HG03060 (cell line): ENCODE data around the gene MOV10.
"Not testable (repeated sequence)": the region's sequence is repeated elsewhere in the genome, so short reads cannot be mapped to it uniquely, and the experiment has no call there.

Experiments
- ATAC-seq: cut with Tn5 transposase; IDR thresholded peaks from one replicate; pipeline ENCODE4 v1.9.1; 2021; ENCODE audit warnings: low read depth, moderate number of reproducible peaks; ENCODE audit not compliant: unreplicated experiment

MOV10 gene

GRCh38 chr1:112674440-112674985 is at the start of gene MOV10:
MOV10 (plus strand) TSS chr1:112674659; CDS start chr1:112674913, 254 bp downstream.
- no peak for ATAC-seq

DNA sequence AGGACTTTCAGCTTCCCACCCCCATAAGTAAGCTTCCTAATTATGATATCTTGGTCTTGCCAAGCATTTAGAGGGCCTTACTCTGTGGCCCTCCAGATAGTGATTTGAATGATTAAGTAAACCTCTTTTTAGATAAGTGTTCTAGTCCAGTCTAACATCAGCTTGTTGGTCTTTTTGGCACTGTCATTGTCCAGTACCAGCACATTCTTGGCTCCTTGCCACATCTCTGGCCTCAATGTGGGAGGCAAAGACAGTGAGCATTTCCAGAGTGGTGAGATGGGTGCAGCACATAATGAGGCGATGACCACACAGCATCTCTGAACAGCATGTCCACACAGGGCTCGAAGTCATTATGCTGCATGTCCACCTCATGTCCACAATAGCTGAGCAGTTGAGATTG is 48.8 kb upstream of the MOV10 start:
- no peak for ATAC-seq

GRCh38 chr1:112626193-112626592 is 48.3 kb upstream of the MOV10 start:
- no peak for ATAC-seq

DNA sequence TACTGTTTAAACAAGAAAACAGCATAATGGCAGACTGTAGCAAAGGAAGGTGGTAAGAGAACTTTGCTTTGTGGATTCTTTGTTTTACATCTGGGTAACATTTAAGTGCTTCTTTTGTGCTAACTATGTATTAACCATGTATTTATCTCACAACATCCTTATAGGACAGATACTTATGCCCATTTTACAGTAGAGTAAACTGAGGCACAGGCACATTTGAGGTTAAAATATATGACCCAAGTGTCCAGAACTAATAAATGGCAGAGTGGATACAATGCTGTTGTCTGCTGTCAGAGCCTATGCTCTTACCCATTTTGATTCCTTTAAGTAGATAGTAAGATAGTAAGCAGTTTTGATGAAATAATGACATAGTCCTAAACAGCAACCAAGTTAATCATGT is 47.6 kb upstream of the MOV10 start:
- no peak for ATAC-seq

DNA sequence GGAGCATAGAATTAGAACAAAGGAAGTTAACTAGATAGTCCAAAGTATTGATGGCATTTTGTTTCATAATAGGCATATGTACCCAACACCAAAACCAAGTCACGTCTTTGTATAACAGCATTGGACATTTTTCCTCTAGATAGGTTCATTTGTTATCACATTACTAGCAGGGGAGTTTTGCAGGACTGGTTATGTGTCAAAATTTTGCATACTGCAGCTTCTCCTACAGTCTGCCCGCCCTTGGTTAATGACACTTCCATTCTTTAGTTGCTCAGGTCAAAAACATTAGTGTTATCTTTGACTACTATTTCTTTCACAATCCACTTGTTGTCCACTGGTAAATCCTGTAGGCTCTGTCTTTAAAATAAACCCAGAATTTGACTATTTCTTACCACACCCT is 45.9 kb upstream of the MOV10 start:
- no peak for ATAC-seq

DNA sequence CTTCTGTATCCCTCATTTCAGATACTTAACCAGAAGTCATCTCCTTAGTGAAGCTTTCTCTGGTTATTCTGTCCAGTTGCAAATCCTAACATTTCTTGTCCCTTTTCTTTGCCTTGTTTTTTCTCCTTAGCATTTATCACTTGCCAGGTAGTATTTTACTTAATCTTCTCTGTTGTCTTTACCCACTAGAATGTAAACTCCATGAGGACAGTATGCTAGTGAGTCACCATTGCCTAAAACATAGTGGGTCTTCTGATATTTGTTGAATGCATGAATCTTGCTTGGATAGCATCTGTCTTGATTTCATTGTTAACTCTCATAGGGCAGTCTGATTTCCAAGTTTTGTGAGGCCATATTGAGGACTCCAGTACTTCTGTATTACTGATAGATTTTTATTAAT is 45.2 kb upstream of the MOV10 start:
- no peak for ATAC-seq

DNA sequence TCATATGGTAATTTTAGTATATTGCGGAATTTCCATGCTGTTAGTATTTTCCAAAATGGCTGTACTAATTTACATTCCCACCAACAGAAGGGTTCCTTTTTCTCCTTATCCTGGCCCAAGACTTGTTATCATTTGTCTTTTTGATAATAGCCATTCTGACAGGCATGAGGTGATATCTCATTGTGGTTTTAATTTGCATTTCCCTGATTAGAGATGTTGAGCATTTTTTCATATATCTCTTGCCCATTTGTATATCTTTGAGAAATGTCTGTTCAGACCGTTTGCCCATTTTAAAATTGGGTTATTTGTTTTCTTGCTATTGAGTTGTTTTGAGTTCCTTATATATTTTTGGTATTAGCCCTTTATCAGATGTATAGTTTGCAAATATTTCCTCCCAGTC is 40.8 kb upstream of the MOV10 start:
- no peak for ATAC-seq

- no peak for ATAC-seq
These were observed 40.1 kb upstream of the MOV10 start for GRCh38 chr1:112634367-112634766.

DNA sequence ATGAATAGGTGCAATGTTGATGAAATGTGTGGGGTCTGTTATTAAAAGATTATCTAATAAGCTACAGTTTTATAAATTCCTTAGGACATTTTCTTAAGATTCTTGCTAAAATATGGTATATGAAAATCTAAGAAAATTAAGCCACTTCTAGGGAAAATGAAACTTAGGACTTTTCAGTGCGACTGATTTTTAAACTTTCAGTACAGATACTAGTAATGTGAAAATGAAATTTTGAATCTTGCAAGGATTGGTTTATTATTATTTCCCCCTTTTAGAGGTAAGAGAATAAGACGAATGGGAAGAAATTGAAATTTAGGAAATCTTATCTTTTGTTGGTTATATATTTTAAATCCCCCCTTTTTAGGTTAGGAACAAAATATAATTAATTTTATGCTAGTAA is 38.4 kb upstream of the MOV10 start:
- no peak for ATAC-seq

GRCh38 chr1:112636597-112637253 is 37.7 kb upstream of the MOV10 start:
- no peak for ATAC-seq

DNA sequence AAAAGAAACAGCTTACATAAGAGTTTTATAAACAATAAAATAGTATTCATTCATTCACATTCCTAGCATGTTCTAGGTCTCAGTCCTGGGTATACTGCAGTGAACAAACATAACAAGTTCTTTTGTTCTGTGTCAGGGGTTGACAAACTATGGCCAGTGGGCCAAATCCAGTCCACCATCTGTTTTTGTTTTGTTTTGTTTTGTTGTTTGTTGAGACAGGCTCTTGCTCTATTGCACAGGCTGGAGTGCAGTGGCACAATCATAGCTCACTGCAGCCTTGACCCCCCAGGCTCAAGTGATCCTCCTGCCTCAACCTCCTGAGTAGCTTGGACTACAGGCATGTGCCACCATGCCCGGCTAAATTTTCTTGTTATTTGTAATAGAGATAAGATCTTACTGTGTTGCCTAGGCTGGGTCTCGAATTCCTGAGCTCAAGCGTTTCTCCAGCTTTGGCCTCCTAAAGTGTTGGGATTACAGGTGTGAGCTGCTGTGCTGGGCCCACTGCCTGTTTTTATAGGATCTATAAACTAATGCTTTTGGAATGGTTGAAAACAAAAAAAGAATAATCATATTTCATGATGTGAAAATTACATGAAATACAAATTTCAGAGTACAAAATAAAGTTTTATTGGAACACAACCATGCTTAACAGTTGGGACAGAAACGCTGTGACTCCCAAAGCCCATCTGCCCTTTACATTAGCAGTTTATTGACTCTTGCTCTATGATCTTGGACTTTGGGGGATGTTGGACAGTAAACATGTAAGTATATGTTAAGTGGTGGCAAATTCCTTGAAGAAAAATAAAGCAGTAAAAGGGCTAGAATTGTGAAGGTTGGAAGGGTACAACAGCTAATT is 37.0 kb upstream of the MOV10 start:
- no peak for ATAC-seq

- no peak for ATAC-seq
These were observed 36.4 kb upstream of the MOV10 start for GRCh38 chr1:112638110-112638428.

DNA sequence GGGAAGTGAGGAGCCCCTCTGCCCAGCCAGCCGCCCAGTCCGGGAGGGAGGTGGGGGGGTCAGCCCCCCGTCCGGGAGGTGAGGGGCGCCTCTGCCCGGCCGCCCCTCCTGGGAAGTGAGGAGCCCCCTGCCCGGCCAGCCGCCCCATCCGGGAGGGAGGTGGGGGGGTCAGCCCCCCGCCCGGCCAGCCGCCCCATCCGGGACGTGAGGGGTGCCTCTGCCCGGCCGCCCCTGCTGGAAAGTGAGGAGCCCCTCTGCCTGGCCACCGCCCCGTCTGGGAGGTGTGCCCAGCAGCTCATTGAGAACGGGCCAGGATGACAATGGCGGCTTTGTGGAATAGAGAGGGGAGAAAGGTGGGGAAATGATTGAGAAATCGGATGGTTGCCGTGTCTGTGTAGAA is 34.0 kb upstream of the MOV10 start:
- ATAC-seq = not testable (repeated sequence)

- no peak for ATAC-seq
These were observed 31.4 kb upstream of the MOV10 start for GRCh38 chr1:112643080-112643479.

DNA sequence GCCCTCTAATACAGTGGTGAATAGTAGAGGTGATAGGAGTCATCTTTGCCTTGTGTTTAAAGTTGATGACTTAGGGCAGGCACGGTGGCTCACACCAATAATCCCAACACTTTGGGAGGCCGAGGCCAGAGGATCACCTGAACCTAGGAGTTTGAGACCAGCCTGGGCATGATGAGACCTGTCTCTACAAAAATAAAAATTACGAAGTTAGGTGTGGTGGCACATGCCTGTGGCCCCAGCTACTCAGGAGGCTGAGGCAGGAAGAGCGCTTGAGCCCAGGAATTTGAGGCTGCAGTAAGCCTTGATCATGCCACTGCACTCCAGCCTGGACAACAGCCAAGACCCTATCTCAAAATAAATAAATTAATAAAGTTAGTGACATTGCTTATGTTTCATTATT is 28.2 kb upstream of the MOV10 start:
- no peak for ATAC-seq

- ATAC-seq = no peak
These were observed 23.3 kb upstream of the MOV10 start for GRCh38 chr1:112651205-112651604.

GRCh38 chr1:112665857-112666256 is 8.6 kb upstream of the MOV10 start:
- ATAC-seq = no peak

- no peak for ATAC-seq
These were observed 7.5 kb upstream of the MOV10 start for GRCh38 chr1:112666946-112667345.

DNA sequence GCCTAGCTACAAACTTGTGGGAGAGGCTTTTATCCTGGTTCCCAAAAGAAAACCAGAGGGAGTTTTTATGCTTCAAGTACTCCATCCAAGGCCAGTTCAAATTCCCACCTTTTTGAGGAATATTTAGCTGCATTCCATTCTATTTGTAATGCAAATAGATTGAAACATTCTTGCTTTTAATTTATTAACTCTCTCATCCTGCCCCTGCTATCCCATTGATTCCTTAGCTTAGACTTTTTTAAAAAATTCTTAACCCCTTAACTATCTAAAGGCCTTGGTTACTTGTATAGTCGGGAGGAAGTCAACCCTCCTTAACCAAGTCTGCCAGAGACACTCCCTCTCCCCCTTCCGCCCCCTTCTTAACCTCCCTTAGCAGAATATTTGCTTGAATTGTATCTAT is 2.5 kb upstream of the MOV10 start:
- ATAC-seq = no peak

DNA sequence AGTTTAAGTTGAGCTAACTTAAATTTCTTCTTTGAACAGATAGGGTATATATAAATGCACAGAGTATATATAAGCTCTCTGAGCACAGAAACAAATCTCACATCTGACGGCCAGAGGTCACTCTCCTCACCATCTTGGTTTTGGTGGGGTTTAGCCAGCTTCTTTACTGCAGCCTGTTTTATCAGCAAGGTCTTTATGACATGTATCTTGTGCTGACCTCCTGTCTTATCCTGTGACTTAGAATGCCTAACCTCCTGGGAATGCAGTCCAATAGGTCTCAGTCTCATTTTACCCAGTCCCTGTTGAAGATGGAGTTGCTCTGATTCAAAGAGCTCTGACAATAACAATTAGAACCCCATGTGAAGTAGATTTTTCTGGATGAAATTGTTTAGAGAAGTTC is 1.6 kb upstream of the MOV10 start:
- no peak for ATAC-seq

DNA sequence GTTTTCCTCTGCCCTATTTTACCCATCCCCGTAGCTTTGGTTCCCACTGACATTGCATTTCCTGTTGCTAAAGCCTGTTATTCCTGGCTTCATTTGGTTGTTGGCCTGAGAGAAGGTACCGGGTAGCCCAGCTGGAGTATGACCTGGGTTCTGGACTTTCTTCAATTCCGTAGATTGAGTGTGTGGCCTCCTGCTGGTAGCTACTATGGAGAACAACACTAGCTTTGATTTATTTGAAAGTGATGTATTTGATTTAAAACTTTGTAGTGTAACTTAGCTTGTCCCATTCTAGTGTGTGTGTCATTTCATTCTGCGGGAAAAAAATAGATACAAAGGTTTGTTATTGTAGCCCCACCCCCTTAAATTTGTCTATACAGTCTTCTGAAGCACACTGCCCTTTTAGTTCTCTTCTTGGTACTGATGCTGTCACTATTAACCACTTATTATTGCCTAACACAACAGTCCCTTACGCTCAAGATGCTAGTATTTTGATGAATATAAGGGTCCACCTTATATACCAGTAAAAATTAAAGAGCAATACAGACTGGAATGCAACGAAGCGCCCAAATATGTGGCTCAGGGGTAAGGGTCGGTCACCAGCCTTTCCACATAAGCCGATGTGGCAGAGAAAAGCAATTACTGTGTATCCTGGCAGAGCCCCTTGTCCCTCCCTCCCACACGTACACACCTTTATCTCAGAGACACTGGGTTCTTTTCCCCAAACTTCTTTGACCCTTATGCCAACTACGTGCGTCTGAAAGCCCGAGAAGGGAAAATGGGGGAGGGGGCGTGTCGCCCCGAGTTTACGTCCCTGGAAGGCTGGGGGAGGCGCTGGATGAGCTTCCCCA is 643 bp upstream of the MOV10 start:
- no peak for ATAC-seq
